Heart left ventricle (tissue), 13 donors: ENCODE data around the gene CHD2.

Experiments used
- CTCF ChIP-seq, 12 donors: fragments of 200-600 bp; sonication (generic) in 4 of 12; IDR thresholded peaks; one replicate each; pipeline versions ENCODE4 v1.5.0 to v1.8.0; 2018 to 2022; ENCODE audit warnings: antibody characterized with exemption in 12 of 12, mild to moderate bottlenecking in 5 of 12
- POLR2A ChIP-seq, 2 donors: fragments of 450-650 bp; IDR thresholded peaks; one replicate each; pipeline ENCODE4 v1.6.1; 2017; ENCODE audit warnings: antibody characterized with exemption in 2 of 2, mild to moderate bottlenecking in 2 of 2, moderate library complexity in 2 of 2
- donor health status: ischemic (EF 13 %, LVEDD 7.1; RV severe dilation, severe dysfunction).
- donor health status: DM: no; HTN: yes; CAD: no.
- donor health status: DM: no; HTN: no; CAD: no.
- donor health status: ischemic (EF 25% LVEDD 6.9; RV normal size, moderate dysfunction).
- donor health status: ischemic (EF 25% LVEDD 5.7; RV mildly dilated, moderate dysfunction).
- donor health status: ischemic (EF 35%, LVEDD 5.7; RV mildly dilated, moderate dysfunction).
- donor health status: nonischemic (EF 11% LVEDD 7.7; RV severe dilation, severe dysfunction).
- donor health status: DM: yes; HTN: yes; CAD: no.
- donor health status: PGD.
- donor health status: ischemic (EF 29% LVEDD 5.4; RV normal size, mild dysfunction).
- donor health status: nonischemic (EF 23%, LVEDD 6.1; RV moderate dilation, normal function).

GRCh38 chr15:92884436-92885223 is 15.5 kb upstream of the CHD2 start:
- TF ChIP-seq CTCF (IDR thresholded peaks at IDR 0.05) (no peak), POLR2A (IDR thresholded peaks at IDR 0.05) (no peak)
